Heart right ventricle (tissue), 16 donors: ENCODE measurements around the gene PKN2. TPM values are rescaled to one million over a fixed set of nuclear protein-coding genes. Genes with fewer than 3 reads are reported as not detected.

ENCODE experiments used
- ATAC-seq, 8 donors: fragments of 200-7000 bp; cut with Tn5 transposase; one replicate each; pipeline ENCODE4 v1.9.1; 2020; ENCODE audit warnings: mild to moderate bottlenecking in 8 of 8, moderate library complexity in 8 of 8, moderate number of reproducible peaks in 1 of 8
- DNase-seq, 2 donors: peaks; one replicate each; pipeline ENCODE4 v3.0.0-alpha.2; 2020
- H3K27ac ChIP-seq, 10 donors: fragments of 200-600 bp; sonication (generic) in 2 of 10; one replicate each; pipeline versions ENCODE4 v1.5.0 to v1.8.0; 2020 to 2022; ENCODE audit warnings: mild to moderate bottlenecking in 3 of 10
- H3K27me3 ChIP-seq, 7 donors: fragments of 200-600 bp; one replicate each; pipeline ENCODE4 v1.8.0; 2021 to 2022; ENCODE audit warnings: mild to moderate bottlenecking in 2 of 7
- H3K36me3 ChIP-seq, 9 donors: fragments of 200-600 bp; sonication (generic) in 1 of 9; one replicate each; pipeline versions ENCODE4 v1.5.0 to v1.8.0; 2020 to 2022; ENCODE audit warnings: mild to moderate bottlenecking in 2 of 9
- H3K4me1 ChIP-seq, 9 donors: fragments of 200-600 bp; sonication (generic) in 1 of 9; one replicate each; pipeline versions ENCODE4 v1.5.0 to v1.8.0; 2020 to 2022; ENCODE audit warnings: mild to moderate bottlenecking in 4 of 9
- H3K4me3 ChIP-seq, 10 donors: fragments of 200-600 bp; sonication (generic) in 2 of 10; one replicate each; pipeline versions ENCODE4 v1.5.0 to v1.8.0; 2020 to 2022; ENCODE audit warnings: mild to moderate bottlenecking in 7 of 10, moderate library complexity in 2 of 10
- H3K9me3 ChIP-seq, 11 donors: fragments of 200-600 bp in 10 of 11; sonication (generic) in 2 of 11; one replicate each; pipeline versions ENCODE4 v1.5.0 to v1.8.0; 2013 to 2022; ENCODE audit warnings: mild to moderate bottlenecking in 2 of 11, control low read depth in 1 of 11, moderate library complexity in 1 of 11
- WGBS, 2 donors: extraction: QIAGEN DNeasy Blood & Tissue Kit; methylation state at CpG; one replicate each; pipeline ENCODE4 v1.1.7; 2013; ENCODE audit warnings: inconsistent platforms in 1 of 2; 5-methylcytosine and 5-hydroxymethylcytosine counted together
- intact Hi-C, 10 donors: fragments of 100-400 bp; cut with DNase I; formaldehyde crosslinking; loops; one replicate each; pipeline versions ENCODE4 v1.11.1 to v1.14.2; 2022
- polyA plus RNA-seq, 2 donors: library from polyadenylated mRNA; stranded (reverse); fragments of 200-250 nt; gene quantifications; one replicate each; pipeline ENCODE4 v1.2.3, GENCODE V29; 2013
- total RNA-seq, 10 donors: library from RNA; stranded (reverse); fragmentation: NEBNext Ultra II Directional in 3 of 10; extraction: Animal tissue kit (Norgen Biotek cat#: 25700) in 3 of 10; gene quantifications; one replicate each; pipeline versions ENCODE4 v1.2.1 to v1.2.4, GENCODE V29; 2021 to 2023
- TF ChIP-seq, protein P1 (sequence below), 9 donors: fragments of 200-600 bp; sonication (generic) in 2 of 9; IDR thresholded peaks; one replicate each; pipeline versions ENCODE4 v1.5.0 to v1.8.0; 2021 to 2022; ENCODE audit warnings: antibody characterized with exemption in 9 of 9, mild to moderate bottlenecking in 5 of 9, moderate library complexity in 1 of 9
- donor health status: Arrhythmogenic right ventricular cardiomyopathy.
- donor health status: ischemic (EF 13 %, LVEDD 7.1; RV severe dilation, severe dysfunction).
- donor health status: healthy with polysubstance abuse.
- donor health status: DM: no; HTN: yes; CAD: no.
- donor health status: DM: no; HTN: no; CAD: no.
- donor health status: ischemic (EF 25% LVEDD 6.9; RV normal size, moderate dysfunction).
- donor health status: ischemic (EF 25% LVEDD 5.7; RV mildly dilated, moderate dysfunction).
- donor health status: healthy.
- donor health status: DM: yes; HTN: yes; CAD: no.
- donor health status: Ischemic cardiomyopathy.
- donor health status: ischemic (EF 35%, LVEDD 5.7; RV mildly dilated, moderate dysfunction).
- donor health status: nonischemic (EF 11% LVEDD 7.7; RV severe dilation, severe dysfunction).
- donor health status: DM: yes; HTN: yes; CAD: no.
- donor health status: PGD.
- donor health status: ischemic (EF 29% LVEDD 5.4; RV normal size, mild dysfunction).
- donor health status: nonischemic (EF 23%, LVEDD 6.1; RV moderate dilation, normal function).

The PKN2 gene
- total and polyA plus RNA-seq, 12 donors = 6.2 to 42.8 (median 33.6) TPM

DNA sequence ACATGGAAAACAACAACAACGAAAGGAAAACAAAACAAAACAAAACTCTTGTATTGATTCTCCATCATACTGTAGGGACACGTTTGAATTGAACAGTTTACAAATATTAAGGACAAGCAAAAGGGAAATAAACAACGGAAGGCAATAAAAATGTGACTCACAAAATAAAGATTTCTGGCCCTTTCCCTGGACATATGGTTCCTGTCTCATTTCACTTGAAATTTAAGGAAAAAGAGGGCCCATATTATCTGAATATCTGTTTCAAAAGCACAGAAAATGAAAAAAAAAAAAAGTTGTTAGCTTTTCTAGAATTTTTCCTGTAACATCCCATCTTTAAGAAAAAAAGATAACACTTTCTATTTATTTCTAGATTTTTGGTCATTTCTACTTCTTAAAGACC is 3.6 kb upstream of the PKN2 start:
- no peak overlapping the region for H3K27ac ChIP-seq
- TF ChIP-seq, protein P1, sequence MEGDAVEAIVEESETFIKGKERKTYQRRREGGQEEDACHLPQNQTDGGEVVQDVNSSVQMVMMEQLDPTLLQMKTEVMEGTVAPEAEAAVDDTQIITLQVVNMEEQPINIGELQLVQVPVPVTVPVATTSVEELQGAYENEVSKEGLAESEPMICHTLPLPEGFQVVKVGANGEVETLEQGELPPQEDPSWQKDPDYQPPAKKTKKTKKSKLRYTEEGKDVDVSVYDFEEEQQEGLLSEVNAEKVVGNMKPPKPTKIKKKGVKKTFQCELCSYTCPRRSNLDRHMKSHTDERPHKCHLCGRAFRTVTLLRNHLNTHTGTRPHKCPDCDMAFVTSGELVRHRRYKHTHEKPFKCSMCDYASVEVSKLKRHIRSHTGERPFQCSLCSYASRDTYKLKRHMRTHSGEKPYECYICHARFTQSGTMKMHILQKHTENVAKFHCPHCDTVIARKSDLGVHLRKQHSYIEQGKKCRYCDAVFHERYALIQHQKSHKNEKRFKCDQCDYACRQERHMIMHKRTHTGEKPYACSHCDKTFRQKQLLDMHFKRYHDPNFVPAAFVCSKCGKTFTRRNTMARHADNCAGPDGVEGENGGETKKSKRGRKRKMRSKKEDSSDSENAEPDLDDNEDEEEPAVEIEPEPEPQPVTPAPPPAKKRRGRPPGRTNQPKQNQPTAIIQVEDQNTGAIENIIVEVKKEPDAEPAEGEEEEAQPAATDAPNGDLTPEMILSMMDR (IDR thresholded peaks at IDR 0.05) = no peak
- intact Hi-C loops = loop anchor here in 1 of 10 donors (10.0 kb wide), 1 partner anchor 214 kb away; the partner anchor contains the start of gene GTF2B
- ATAC-seq (no peak), DNase-seq (no peak)
- peaks cover 0 to 15% (median 10%) of the 10 kb centered on the region in 9 donors for H3K4me1 ChIP-seq
- H3K36me3 ChIP-seq = no peaks in the 10 kb centered on the region
- WGBS, 2 donors = 57 to 62% methylated on average over 3 of the region's 3 CpGs
- H3K4me3 ChIP-seq = no peak overlapping the region
- H3K9me3 ChIP-seq = no peaks in the 10 kb centered on the region
- no peaks in the 10 kb centered on the region for H3K27me3 ChIP-seq

DNA sequence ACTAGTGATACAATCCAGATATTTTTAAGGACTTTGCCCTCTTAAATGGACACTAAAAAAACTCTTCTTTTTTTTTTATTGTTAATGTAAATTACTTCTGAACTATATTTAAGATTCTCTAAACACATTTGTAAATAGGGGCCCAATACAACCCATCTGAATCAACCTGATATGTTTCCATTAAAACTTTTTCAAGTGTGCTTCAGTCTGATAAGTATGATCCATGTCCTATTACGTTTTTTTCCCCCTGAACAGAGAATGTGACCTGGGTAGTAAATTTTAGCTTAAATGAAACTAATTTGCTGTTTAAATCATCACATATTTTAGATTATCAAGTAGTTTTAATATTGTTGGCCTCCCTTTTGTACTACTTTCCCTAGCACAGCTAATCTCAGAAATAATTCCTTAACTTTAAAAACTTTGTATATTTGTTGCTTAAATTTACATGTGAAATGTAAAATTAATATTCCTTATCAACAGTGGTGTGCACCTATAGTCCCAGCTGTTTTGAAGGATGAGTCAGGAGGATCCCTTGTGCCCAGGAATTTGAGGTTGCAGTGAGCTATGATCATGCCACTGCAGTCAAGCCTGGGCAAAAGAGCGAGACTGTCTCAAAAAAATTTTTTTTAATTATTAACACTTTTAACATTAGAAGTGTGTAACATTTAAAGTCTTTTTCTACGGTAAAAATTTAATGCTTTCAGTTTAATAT is 3.0 kb upstream of the PKN2 start:
- Histone ChIP-seq H3K4me1 (peaks cover 0 to 21% (median 16%) of the 10 kb centered on the region in 9 donors), H3K27me3 (no peaks in the 10 kb centered on the region), H3K9me3 (no peaks in the 10 kb centered on the region), H3K4me3 (no peak overlapping the region), H3K36me3 (no peaks in the 10 kb centered on the region), H3K27ac (no peak overlapping the region)
- intact Hi-C loops = loop anchor here in 1 of 10 donors (10.0 kb wide), 1 partner anchor 214 kb away; the partner anchor contains the start of gene GTF2B
- TF ChIP-seq, protein P1 (IDR thresholded peaks at IDR 0.05) = no peak
- DNase-seq (no peak), ATAC-seq (no peak)
- 91 to 96% methylated on average over 3 of the region's 3 CpGs for WGBS, 2 donors

DNA sequence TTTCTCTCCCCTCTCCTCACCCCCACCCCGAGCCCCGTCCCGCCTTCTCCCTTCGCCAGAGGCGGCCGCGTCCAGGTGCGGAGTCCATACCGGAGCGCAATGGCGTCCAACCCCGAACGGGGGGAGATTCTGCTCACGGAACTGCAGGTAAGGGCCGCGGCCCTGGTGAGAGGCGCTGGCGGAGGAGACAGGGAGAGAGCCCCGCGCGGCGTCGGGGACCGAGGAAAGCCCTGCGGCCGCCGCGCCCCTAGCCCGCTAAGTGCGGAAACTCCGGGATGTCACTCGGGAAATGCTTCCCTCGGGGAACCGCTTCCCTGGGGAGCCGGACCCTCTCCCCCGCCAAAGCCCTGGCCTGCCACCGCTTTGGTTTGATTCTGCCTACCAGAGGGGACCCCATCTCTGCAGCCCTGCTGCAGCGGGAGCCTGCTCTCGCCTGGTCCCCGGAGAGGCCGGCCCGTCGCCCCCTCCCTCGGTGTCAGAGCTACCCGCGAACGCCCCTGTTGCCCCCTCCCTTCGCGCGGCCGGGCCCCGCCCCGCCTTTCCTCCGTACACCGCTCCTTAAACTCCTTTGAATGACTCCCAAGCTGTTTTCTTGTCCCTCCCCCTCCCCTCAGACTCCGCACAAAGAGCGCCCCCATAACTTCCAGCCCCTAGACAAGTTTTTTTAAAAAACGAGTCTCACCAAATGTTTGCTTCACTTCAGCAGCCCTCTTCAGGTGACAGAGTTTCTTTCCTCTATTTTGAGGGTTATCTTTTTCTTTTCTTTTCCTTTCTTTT is 597 bp downstream of the PKN2 start:
- intact Hi-C loops = loop anchor here in 2 of 10 donors (2.0 to 10.0 kb wide), 2 partner anchors 206 to 210 kb away; partner anchors contain the start of gene GTF2B (in 2 of the 2)
- WGBS, 2 donors = 0 to 1% methylated on average over 51 to 58 of the region's 58 CpGs
- Histone ChIP-seq H3K9me3 (no peaks in the 10 kb centered on the region), H3K27me3 (no peaks in the 10 kb centered on the region), H3K36me3 (peaks cover 0 to 8% (median 0%) of the 10 kb centered on the region in 9 donors), H3K27ac (peak overlapping the region; percentile 76 to 98 (median 93)), H3K4me1 (peaks cover 0 to 36% (median 32%) of the 10 kb centered on the region in 9 donors), H3K4me3 (peak overlapping the region; percentile 85 to 98 (median 95))
- TF ChIP-seq, protein P1 (IDR thresholded peaks at IDR 0.05) = peak in 1 of 9 donors; percentile 13
- DNase-seq = peak; percentile 41 to 54
- ATAC-seq = peak; percentile 23 to 75 (median 54)

DNA sequence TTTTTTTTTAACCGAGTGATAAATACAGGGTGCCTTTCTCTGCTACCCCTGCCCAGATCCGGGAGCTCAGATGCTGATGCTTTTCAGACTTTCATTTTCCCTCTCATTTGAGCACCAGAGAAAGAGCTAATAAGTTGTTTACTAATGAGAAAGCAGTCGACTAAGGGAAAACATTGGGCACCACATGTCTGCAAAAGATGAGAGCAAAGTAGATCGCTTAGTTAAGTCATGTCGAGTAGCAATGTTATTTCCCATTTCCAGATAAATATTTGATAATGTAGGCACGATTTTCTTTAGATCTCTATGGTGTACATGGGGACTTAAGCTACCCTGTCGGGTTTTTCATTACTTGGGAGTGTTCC is 1.2 kb downstream of the PKN2 start:
- H3K4me3 ChIP-seq = peak overlapping the region; percentile 85 to 98 (median 95)
- H3K27ac ChIP-seq = peak overlapping the region in 7 of 10 donors; percentile 91 to 97 (median 94)
- WGBS, 2 donors = 0% methylated on average over 7 of the region's 7 CpGs

More for the DNA sequence above, 1.2 kb downstream of the PKN2 start:
- H3K36me3 ChIP-seq = peaks cover 0 to 8% (median 0%) of the 10 kb centered on the region in 9 donors
- no peak for DNase-seq
- TF ChIP-seq, protein P1 (IDR thresholded peaks at IDR 0.05) = no peak
- H3K4me1 ChIP-seq = peaks cover 0 to 36% (median 32%) of the 10 kb centered on the region in 9 donors
- H3K27me3 ChIP-seq = no peaks in the 10 kb centered on the region
- ATAC-seq = no peak
- intact Hi-C loops = loop anchor here in 2 of 10 donors (2.0 to 10.0 kb wide), 2 partner anchors 206 to 210 kb away; partner anchors contain the start of gene GTF2B (in 2 of the 2)
- H3K9me3 ChIP-seq = no peaks in the 10 kb centered on the region
